ENCODE results near the gene ETV6.
"Not testable (repeated sequence)": the region's sequence is repeated elsewhere in the genome, so short reads cannot be mapped to it uniquely, and the experiment has no call there.

ETV6 gene

DNA sequence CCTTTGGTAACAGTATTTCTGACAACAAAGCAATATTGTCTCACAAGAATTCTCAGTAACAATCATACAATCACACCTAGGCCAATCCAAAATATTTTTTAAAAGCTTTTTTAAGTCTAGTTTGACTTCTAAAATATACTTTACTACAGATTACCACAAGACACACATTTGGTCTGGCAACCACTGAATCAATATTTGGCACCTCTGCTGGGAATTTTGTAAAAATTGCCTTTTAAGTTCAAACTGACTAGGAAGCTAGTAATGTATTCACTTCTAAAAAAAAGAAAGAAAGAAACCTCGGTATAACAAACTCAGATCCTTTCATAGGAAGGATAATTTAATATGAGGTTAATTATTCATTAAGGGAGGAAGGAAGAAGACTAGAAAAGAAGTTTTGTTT, 18.2 kb upstream of the ETV6 start:
- no peak for DNase-seq (ENCODE audit: low spot score in 2 of 2)

DNA sequence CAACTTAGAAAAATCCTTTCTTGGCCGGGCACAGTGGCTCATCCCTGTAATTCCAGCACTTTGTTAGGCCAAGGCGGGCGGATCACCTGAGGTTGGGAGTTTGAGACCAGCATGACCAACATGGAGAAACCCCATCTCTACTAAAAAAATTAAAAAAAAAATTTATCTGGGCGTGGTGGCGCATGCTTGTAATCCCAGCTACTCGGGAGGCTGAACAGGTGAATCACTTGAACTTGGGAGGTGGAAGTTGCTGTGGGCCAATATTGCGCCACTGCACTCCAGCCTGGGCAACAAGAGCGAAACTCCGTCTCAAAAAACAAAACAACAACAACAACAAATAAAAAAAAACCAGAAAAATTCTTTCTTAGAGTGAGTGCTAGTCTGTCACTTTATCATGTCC, 17.6 kb upstream of the ETV6 start:
- H3K4me3 Mint-ChIP-seq; DNase-seq (ENCODE audit: low spot score in 2 of 2); H3K9me3 Mint-ChIP-seq; H3K27me3 Mint-ChIP-seq; H3K27ac Mint-ChIP-seq; H3K4me1 Mint-ChIP-seq; ATAC-seq (ENCODE audit: low read depth); H3K36me3 Mint-ChIP-seq: not testable (repeated sequence)

More for the DNA sequence above, 18.2 kb upstream of the ETV6 start:
- Mint-ChIP-seq H3K4me3 (no peak overlapping the region), H3K9me3 (peaks cover 1% of the 10 kb centered on the region), H3K4me1 (no peaks in the 10 kb centered on the region), H3K27ac (no peak overlapping the region), H3K27me3 (no peaks in the 10 kb centered on the region), H3K36me3 (no peaks in the 10 kb centered on the region)
- ATAC-seq (ENCODE audit: low read depth): no peak

DNA sequence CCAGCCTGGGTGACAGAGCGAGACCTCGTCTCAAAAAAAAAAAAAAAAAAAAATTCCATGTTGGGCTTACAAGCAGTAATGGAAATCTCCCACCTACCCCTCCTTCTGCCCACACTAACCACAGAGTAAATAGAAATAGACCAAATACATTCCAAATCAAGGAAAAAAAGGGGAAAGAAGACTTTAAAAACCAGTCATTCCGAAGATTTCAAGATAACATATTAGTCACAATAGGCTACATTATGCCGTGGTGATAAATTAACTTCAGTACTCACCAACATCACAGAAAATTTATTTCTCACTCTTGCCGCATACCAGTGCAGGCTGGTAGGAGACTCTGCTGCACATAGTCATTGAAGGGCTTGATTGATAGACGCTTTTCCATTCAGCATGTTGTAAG, 15.5 kb upstream of the ETV6 start:
- Mint-ChIP-seq H3K9me3 (peaks cover 1% of the 10 kb centered on the region), H3K4me1 (no peaks in the 10 kb centered on the region), H3K27me3 (no peaks in the 10 kb centered on the region), H3K27ac (no peak overlapping the region), H3K36me3 (no peaks in the 10 kb centered on the region), H3K4me3 (no peak overlapping the region)
- ATAC-seq (ENCODE audit: low read depth): no peak
- no peak for DNase-seq (ENCODE audit: low spot score in 2 of 2)

DNA sequence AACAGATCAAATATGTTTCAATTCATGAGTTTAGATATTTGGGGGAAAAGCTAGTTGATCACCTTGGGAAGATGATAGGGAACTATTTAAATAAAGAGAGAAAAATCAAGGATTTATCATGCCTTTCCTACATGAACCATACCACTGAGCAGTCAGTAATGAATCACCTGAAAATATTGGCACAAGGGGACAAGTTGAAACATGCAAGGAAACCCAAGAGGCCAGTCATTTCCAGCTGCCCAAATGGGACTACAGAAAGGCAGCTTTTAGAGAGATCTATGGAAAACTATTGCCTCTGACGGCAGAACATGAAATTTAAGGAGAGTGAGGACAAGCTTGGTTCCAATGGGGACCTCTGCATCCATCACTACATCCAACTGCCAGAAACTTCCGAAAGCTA, 14.1 kb upstream of the ETV6 start:
- no peak for DNase-seq (ENCODE audit: low spot score in 2 of 2)
- Mint-ChIP-seq H3K4me1 (no peaks in the 10 kb centered on the region), H3K27me3 (no peaks in the 10 kb centered on the region), H3K9me3 (peaks cover 1% of the 10 kb centered on the region), H3K4me3 (no peak overlapping the region), H3K36me3 (no peaks in the 10 kb centered on the region), H3K27ac (no peak overlapping the region)
- no peak for ATAC-seq (ENCODE audit: low read depth)

DNA sequence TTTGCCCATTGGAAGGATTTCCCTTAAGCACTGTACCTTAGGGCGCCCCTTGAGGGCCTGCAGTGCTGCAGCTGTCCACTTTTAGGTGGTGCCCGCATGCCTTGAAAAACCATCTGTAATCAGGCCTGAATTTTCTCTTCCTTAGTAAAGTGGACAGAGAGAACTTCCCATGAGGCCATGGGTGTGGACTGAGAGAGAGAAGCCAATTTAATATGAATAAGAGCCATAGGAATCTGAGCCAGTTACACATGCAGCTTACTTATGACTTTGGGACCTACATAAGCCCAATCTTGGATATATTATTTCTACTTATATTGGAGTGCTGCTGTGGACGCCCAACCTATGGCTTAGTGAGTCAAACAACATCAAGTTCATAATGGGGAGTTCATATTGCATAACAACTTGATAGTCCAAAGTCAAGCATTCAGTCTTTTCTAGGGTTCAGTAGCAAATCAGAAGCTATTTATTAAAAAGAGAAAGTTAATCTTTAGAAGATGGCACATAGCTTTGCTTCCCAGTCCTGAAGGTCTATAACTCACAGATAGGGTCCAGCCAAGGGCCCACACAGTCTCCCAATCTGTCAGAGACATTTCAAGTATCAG, 11.1 kb upstream of the ETV6 start:
- H3K4me1 Mint-ChIP-seq: peaks cover 2% of the 10 kb centered on the region
- no peaks in the 10 kb centered on the region for H3K36me3 Mint-ChIP-seq
- no peaks in the 10 kb centered on the region for H3K27me3 Mint-ChIP-seq
- no peak overlapping the region for H3K4me3 Mint-ChIP-seq
- no peak for ATAC-seq (ENCODE audit: low read depth)
- DNase-seq (ENCODE audit: low spot score in 2 of 2): no peak
- no peak overlapping the region for H3K27ac Mint-ChIP-seq
- H3K9me3 Mint-ChIP-seq: peaks cover 1% of the 10 kb centered on the region

DNA sequence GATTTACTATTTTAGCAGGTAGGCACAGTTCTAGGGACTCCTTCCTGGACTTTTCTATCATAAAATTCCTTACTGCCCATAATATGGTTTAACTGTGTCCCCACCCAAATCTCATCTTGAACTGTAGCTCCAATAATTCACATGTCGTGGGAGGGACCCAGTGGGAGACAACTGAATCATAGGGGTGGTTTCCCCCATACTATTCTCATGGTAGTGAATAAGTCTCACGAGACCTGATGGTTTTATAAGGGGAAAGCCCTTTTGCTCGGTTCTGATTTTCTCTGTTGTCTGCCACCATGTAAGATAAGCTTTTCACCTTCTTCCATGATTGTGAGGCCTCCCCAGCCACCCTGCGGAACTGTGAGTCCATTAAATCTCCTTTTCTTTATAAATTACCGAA, 10.0 kb upstream of the ETV6 start:
- no peak overlapping the region for H3K27ac Mint-ChIP-seq
- peaks cover 2% of the 10 kb centered on the region for H3K4me1 Mint-ChIP-seq
- no peak for DNase-seq (ENCODE audit: low spot score in 2 of 2)
- no peaks in the 10 kb centered on the region for H3K27me3 Mint-ChIP-seq
- ATAC-seq (ENCODE audit: low read depth): no peak
- no peaks in the 10 kb centered on the region for H3K36me3 Mint-ChIP-seq
- peaks cover 1% of the 10 kb centered on the region for H3K9me3 Mint-ChIP-seq
- no peak overlapping the region for H3K4me3 Mint-ChIP-seq

DNA sequence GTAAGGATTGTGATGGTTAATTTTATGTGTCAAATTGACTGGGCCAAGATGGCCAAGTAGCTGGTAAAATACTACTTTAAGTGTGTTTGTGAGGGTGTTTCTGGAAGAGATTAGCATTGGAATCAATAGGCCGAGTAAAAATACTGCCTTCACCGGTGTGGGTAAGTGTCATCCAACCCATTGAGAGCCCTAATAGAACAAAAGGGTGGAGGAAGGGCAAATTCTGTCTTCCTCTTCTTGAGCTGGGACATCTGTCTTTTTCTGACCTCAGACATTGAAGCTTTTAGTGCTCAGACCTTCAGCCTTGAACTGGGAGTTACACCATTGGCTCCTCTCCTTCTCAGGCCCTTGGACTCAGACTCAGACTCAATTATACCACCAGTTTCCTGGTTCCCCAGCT, 8.0 kb upstream of the ETV6 start:
- ATAC-seq (ENCODE audit: low read depth) (no peak), DNase-seq (ENCODE audit: low spot score in 2 of 2) (no peak)
- Mint-ChIP-seq H3K9me3 (no peaks in the 10 kb centered on the region), H3K27me3 (no peaks in the 10 kb centered on the region), H3K36me3 (no peaks in the 10 kb centered on the region), H3K4me1 (peaks cover 2% of the 10 kb centered on the region), H3K4me3 (no peak overlapping the region), H3K27ac (no peak overlapping the region)

DNA sequence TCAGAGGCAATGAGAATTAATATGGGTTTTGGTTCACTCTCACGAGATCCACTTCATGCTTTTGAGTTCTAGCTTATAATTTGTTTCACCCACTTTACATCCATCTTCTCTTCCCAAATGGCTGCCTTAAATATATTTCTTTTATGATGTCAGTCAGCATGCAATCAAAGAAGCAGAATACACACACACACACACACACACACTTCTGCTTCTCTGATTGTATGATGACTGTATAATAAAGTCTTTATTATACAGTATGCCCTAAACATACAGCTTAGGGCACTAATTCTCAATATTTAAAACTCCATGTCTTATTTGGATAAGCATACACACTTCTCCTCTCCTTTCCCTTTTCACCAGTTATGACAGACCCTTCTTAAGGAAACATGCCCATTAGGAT, 6.7 kb upstream of the ETV6 start:
- no peaks in the 10 kb centered on the region for H3K36me3 Mint-ChIP-seq
- no peak for DNase-seq (ENCODE audit: low spot score in 2 of 2)
- H3K27ac Mint-ChIP-seq: no peak overlapping the region
- H3K27me3 Mint-ChIP-seq: no peaks in the 10 kb centered on the region
- no peak overlapping the region for H3K4me3 Mint-ChIP-seq
- peaks cover 2% of the 10 kb centered on the region for H3K4me1 Mint-ChIP-seq
- no peaks in the 10 kb centered on the region for H3K9me3 Mint-ChIP-seq
- no peak for ATAC-seq (ENCODE audit: low read depth)

DNA sequence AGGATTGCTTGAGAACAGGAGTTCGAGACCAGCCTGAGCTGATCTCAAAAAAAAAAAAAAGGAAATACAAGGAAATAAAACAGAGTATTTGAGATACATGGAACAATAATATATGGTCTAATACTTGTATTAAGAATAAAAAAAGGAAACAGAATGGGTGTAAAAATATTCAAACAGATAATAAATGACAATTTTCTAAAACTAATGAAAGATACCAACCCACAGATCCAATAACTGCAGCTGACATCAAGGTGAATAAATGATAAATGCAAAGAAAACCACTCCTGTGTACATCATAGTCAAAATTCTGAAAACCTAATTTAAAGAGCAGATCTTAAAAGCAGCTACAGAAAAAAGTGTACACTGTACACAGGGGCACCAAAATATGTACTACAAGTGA, 4.1 kb upstream of the ETV6 start:
- no peak for ATAC-seq (ENCODE audit: low read depth)
- no peaks in the 10 kb centered on the region for H3K36me3 Mint-ChIP-seq
- H3K27ac Mint-ChIP-seq: no peak overlapping the region
- DNase-seq (ENCODE audit: low spot score in 2 of 2): no peak
- no peaks in the 10 kb centered on the region for H3K27me3 Mint-ChIP-seq
- no peaks in the 10 kb centered on the region for H3K9me3 Mint-ChIP-seq
- H3K4me3 Mint-ChIP-seq: no peak overlapping the region
- H3K4me1 Mint-ChIP-seq: peaks cover 4% of the 10 kb centered on the region

DNA sequence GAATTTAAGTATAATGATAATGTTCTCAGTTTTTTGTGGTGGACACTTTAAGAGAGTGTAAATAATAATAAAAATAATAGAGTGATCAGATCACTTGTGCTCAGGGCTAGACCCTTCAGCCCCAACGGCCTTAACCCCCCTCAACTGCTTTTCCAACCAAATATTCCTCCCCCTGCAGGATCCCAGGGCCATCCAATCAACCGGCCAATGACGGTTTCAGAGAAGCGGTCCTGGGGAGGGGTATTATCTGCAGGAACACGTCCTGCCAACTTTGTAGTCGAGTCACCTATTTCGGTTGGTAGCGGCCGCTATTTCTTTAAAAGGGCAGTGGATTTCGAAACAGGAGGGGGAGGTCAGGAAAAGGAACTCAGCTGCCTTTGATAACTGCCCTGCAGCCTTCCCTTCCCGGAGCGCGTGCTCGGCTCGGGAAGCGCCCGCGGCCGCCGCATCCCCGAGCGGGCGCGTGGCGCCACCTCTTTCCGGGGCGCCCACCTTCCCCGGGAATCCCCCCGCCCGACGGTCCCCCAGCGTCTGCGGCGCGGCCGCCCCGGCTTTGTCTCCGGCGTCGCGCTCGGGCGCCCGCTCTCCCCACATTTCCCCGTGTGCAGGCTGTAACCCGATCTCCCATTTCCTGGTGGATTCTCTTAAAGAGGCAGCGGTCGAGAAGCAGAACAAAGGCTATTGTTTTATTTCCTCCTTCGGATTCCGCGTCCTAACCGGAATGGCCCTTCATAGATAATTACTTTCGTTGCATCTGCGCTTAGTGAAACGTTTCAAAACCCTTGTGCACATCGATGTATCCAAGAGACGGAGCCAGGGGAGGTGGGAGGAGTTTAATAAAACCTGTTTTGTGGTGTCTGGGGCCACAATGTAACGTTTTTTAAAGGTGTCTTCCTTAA, 711 bp upstream of the ETV6 start:
- Mint-ChIP-seq H3K27me3 (no peaks in the 10 kb centered on the region), H3K36me3 (no peaks in the 10 kb centered on the region), H3K9me3 (no peaks in the 10 kb centered on the region), H3K4me3 (peak overlapping the region; percentile 99), H3K27ac (peak overlapping the region; percentile 98), H3K4me1 (peaks cover 23% of the 10 kb centered on the region)
- peak; percentile 50 to 55 for DNase-seq (ENCODE audit: low spot score in 2 of 2)
- peak; percentile 34 for ATAC-seq (ENCODE audit: low read depth)

DNA sequence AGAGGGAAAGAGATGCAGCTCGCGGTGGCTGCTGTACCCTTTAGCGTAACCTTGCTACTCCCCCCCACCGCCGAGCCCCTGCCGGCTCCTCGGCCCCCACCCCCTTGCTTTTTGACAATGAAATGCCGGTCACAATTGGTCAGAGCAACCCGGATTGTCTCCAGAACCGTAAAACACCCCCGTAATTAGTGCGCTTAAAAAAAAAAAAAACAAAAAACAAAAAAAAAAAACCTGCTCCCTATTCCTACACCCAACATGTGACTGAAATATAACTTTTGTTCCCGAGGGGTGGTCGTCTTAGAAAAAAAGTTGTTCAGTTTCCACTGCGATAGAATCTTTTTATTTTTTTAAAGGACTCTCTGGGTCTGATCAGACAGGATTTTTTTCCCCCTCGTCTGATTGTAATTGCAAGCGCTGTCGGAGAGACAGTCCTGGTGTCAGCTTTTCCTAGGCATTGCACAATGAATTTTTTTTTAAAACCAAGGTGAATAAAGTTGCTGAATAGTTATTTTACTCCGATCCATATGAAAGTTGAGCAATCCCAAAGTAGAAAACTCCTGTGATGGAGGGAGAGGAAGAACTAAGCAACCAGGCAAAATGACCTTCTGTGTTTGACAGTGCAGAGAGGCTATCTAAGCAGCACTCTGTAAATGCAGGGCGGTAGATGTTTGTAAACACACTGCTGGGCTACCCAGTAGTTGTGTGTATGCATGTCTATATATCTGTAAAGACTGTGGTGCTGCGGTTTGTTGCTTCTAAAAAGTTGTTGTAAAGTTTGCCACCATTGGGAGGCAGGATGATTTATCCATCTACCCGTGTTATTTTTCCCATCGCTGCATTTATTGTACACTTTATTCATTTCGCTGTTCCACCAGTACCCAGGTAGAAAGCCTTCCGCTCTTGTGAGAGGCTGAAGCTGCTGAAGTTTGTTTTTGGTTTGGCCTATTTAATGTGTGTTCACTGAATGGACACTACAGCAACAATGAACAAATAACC, 1.1 kb downstream of the ETV6 start:
- DNase-seq (ENCODE audit: low spot score in 2 of 2) (peak in 1 of 2 donors; percentile 19), ATAC-seq (ENCODE audit: low read depth) (peak; percentile 14)
- Mint-ChIP-seq H3K9me3 (no peaks in the 10 kb centered on the region), H3K4me1 (peaks cover 26% of the 10 kb centered on the region), H3K36me3 (no peaks in the 10 kb centered on the region), H3K27ac (peak overlapping the region; percentile 98), H3K27me3 (no peaks in the 10 kb centered on the region), H3K4me3 (peak overlapping the region; percentile 98)

DNA sequence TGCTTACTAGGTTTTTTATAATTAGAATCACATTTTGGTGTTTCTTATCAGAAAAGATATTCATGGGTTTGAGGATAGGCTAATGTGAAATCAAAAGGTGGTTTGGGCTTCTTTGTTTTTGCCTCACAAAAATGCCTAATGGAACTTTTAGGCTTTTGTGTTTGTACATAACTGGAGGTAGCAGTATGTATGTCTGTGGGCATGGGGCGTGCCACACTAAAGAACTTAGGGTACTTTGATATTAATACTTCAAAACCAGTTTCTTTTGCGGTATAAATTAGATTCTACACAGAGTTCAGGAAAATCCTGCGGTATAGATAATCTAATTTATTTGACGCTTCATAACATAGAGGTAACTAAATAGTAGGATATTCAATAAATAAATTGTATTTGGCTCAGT, 1.9 kb downstream of the ETV6 start:
- H3K36me3 Mint-ChIP-seq: no peaks in the 10 kb centered on the region
- no peaks in the 10 kb centered on the region for H3K9me3 Mint-ChIP-seq
- DNase-seq (ENCODE audit: low spot score in 2 of 2) (no peak), ATAC-seq (ENCODE audit: low read depth) (no peak)
- H3K27ac Mint-ChIP-seq: peak overlapping the region; percentile 98
- peaks cover 32% of the 10 kb centered on the region for H3K4me1 Mint-ChIP-seq
- H3K27me3 Mint-ChIP-seq: no peaks in the 10 kb centered on the region
- H3K4me3 Mint-ChIP-seq: peak overlapping the region; percentile 98

DNA sequence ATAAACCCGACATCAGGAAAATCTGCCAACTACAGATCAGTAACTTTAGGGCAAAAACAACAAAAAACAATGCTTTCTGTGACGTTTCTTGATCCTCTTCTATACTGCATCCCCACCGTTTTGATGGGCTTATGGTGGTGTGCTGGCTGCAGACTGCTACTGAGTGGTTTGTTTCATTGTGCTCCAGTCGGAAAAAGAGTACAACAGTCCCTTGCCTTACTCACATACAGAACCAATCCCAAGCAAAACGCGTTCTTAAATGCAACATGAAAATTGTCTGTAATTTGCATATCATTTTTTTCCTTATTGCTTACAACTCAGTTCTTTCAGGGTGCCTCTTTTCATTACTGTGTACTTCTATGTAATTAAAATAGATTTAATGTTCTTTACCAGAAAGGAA, 2.3 kb downstream of the ETV6 start:
- no peaks in the 10 kb centered on the region for H3K27me3 Mint-ChIP-seq
- ATAC-seq (ENCODE audit: low read depth) (no peak), DNase-seq (ENCODE audit: low spot score in 2 of 2) (no peak)
- peak overlapping the region; percentile 98 for H3K4me3 Mint-ChIP-seq
- H3K36me3 Mint-ChIP-seq: peaks cover 4% of the 10 kb centered on the region
- peak overlapping the region; percentile 98 for H3K27ac Mint-ChIP-seq
- no peaks in the 10 kb centered on the region for H3K9me3 Mint-ChIP-seq
- peaks cover 36% of the 10 kb centered on the region for H3K4me1 Mint-ChIP-seq
